Dendritic cell treated with granulocyte-macrophage colony-stimulating factor and Interleukin-4, amounts not matched to agents 40 ng/mL and 50 ng/mL, for 4 days (primary cell): ENCODE data around the gene ZNF790.

ENCODE experiments used
- H3K27ac Mint-ChIP-seq: one replicate; pipeline ENCODE4 v1.8.0; 2022; ENCODE audit warnings: mild to moderate bottlenecking, mixed read lengths
- H3K27me3 Mint-ChIP-seq: one replicate; pipeline ENCODE4 v1.8.0; 2022; ENCODE audit warnings: mild to moderate bottlenecking, mixed read lengths
- H3K36me3 Mint-ChIP-seq: one replicate; pipeline ENCODE4 v1.8.0; 2022; ENCODE audit warnings: low read depth, mixed read lengths
- H3K4me1 Mint-ChIP-seq: one replicate; pipeline ENCODE4 v1.8.0; 2022; ENCODE audit warnings: low read depth, mixed read lengths
- H3K4me3 Mint-ChIP-seq: one replicate; pipeline ENCODE4 v1.8.0; 2022; ENCODE audit warnings: mild to moderate bottlenecking, moderate library complexity, mixed read lengths
- H3K9me3 Mint-ChIP-seq: one replicate; pipeline ENCODE4 v1.8.0; 2022; ENCODE audit warnings: mixed read lengths
- intact Hi-C: fragments of 100-400 bp; cut with micrococcal nuclease; formaldehyde crosslinking; loops from one replicate; pipeline ENCODE4 v1.15.0; 2022

The ZNF790 gene

DNA sequence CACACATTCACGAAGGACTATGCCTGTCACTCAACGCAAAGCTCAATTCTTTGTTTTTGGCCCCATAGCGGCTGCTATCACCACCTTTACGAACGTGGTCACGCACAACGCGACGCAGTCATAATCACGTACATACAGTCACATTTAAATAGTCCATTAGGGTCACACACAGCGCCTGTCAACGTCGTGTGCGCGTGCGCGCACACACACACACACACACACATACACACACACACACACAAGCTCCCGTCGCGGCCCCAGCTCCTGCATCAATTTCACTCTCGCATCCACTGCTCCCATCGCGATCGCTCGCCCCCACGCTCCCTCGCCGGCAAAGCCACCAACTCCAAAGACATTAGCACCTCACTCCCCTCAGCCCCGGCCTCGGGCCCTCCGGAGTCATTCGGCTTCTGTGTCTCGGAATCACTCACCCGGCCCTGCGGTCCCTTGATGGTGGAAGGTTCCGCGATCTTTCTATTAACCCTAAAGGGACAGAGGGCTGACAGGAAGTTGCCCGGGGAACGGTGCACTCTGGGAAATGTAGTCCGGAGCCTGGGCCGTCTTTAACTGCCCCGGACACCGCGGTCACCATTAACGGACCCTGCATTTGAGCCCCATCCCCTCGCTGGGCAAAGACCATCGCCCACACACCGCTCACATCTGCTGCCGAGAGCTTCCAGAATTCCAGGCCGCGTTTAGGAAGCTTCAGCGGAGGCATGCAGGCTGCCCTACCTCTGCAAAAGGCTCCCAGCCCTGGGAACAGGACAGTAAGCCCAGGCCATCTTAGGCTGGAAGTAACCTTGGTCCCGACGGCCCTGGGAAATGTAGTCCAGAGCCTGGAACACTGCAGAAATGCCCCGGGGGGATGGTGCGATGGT, at the start of gene ZNF790:
Gene ZNF790 (minus strand): TSS at position 482 of the 878 bp plus-strand sequence. CDS start 12,768 bp downstream, outside the sequence.
- H3K36me3 Mint-ChIP-seq = peaks cover 63% of the 10 kb centered on the region
- H3K4me1 Mint-ChIP-seq = no peaks in the 10 kb centered on the region
- no peak within 1 kb of the TSS for H3K27ac Mint-ChIP-seq
- H3K4me3 Mint-ChIP-seq = no peak within 1 kb of the TSS
- H3K9me3 Mint-ChIP-seq = peaks cover 49% of the 10 kb centered on the region
- intact Hi-C loops = loop anchor here (1.0 to 5.0 kb wide), 3 partner anchors 12 to 533 kb away; partner anchors contain the start of genes ZNF345, ZNF527, ZNF568 and ZNF829
- H3K27me3 Mint-ChIP-seq = no peaks in the 10 kb centered on the region

DNA sequence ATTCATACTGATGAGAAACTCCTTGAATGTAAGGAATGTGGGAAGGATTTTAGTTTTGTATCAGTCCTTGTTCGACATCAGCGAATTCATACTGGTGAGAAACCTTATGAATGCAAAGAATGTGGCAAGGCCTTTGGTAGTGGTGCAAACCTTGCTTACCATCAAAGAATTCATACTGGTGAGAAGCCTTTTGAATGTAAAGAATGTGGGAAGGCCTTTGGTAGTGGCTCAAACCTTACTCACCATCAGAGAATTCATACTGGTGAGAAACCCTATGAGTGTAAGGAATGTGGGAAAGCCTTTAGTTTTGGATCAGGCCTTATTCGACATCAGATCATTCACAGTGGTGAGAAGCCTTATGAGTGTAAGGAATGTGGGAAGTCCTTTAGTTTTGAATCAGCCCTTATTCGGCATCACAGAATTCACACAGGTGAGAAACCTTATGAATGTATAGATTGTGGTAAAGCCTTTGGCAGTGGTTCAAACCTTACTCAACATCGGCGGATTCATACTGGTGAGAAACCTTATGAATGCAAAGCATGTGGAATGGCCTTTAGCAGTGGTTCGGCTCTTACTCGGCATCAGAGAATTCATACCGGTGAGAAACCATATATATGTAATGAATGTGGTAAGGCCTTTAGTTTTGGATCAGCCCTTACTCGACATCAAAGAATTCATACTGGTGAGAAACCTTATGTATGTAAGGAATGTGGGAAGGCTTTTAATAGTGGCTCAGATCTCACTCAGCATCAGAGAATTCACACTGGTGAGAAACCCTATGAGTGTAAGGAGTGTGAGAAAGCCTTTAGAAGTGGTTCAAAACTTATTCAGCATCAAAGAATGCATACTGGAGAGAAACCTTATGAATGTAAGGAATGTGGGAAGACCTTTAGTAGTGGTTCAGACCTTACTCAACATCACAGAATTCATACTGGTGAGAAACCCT, 39.1 kb upstream of the ZNF790 start:
- Mint-ChIP-seq H3K9me3 (peaks cover 68% of the 10 kb centered on the region), H3K27ac (no peak overlapping the region), H3K4me3 (no peak overlapping the region), H3K4me1 (no peaks in the 10 kb centered on the region), H3K36me3 (peaks cover 63% of the 10 kb centered on the region), H3K27me3 (no peaks in the 10 kb centered on the region)
- intact Hi-C loops = no loop called here

DNA sequence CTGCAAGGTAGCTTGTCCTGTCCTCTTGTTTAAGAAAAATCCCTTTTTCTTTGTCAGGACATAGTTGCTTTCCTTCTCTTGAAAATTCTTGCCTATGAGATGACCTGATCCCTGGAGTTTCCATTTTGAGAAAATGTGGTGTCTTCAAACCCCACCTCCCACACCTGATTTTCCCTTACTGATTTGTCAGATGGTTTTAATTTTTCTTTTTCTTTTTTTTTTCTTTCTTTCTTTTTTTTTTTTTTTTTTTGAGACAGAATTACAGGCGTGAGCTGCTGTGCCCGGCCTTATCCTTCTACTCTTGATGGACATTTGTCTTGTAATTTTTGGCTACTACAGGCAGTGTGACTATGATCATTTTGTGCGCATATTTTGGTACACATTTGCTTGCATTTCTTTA, 13.7 kb upstream of the ZNF790 start:
- H3K27me3 Mint-ChIP-seq = no peaks in the 10 kb centered on the region
- no peak overlapping the region for H3K27ac Mint-ChIP-seq
- peaks cover 49% of the 10 kb centered on the region for H3K9me3 Mint-ChIP-seq
- intact Hi-C loops = loop anchor here (2.0 to 5.0 kb wide), 4 partner anchors 79 to 360 kb away; partner anchors contain the start of genes ZNF420, ZNF567, ZNF585B and ZNF850
- H3K36me3 Mint-ChIP-seq = peaks cover 57% of the 10 kb centered on the region
- peaks cover 6% of the 10 kb centered on the region for H3K4me1 Mint-ChIP-seq
- no peak overlapping the region for H3K4me3 Mint-ChIP-seq

DNA sequence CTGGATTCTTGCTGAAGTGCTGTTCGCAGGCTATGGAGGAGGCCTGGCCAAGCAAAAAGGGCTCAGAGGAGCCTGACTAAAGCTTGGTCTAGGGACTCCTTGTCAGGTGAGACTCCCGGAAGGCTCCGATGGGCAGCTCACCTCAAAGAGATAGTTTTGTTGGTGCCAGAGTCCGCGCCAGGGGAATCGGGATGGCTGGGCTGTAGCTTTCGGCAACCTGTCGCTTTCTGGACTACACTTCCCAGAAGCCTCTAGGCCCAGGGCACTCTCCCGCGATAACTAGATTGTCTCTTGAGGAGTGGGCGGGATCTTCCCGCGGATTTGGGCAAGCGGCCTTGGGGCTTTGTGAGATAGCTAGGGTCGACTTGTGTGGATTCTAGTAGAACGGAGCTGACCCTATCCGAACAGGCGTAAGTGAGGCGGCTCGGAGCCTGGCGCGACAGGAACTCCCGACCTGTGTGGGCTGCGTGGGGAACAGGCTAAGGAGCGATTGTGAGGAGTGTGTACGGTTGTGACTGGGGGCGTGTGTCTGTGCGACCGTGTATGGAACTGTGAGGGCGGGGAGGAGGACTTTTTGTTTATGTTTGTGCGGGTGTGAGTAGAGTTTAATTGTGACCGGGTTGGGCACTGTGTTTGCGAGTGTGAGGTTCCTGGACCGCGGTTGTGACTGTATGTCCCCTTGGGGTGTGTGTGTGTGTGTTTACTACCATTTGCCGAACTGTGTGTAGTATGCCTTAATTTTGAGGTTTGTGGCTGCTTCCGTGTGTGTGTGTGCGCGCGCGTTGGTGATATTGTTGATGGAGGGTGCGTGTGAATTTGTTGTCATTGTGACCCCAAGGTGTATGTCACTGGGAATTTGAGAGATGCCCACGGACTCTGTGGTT, 12.6 kb upstream of the ZNF790 start, which contains the start of gene ZNF345:
Gene ZNF345 (plus strand): TSS at position 318 of the 884 bp plus-strand sequence. CDS start 25,955 bp downstream, outside the sequence.
- H3K4me1 Mint-ChIP-seq = peaks cover 6% of the 10 kb centered on the region
- intact Hi-C loops = loop anchor here (1.0 to 5.0 kb wide), 6 partner anchors 12 to 362 kb away; partner anchors contain the start of genes ZNF420, ZNF567, ZNF568 and ZNF585B
- no peak within 1 kb of the TSS for H3K4me3 Mint-ChIP-seq
- H3K27ac Mint-ChIP-seq = no peak within 1 kb of the TSS
- H3K36me3 Mint-ChIP-seq = peaks cover 54% of the 10 kb centered on the region
- H3K9me3 Mint-ChIP-seq = peaks cover 47% of the 10 kb centered on the region
- no peaks in the 10 kb centered on the region for H3K27me3 Mint-ChIP-seq

DNA sequence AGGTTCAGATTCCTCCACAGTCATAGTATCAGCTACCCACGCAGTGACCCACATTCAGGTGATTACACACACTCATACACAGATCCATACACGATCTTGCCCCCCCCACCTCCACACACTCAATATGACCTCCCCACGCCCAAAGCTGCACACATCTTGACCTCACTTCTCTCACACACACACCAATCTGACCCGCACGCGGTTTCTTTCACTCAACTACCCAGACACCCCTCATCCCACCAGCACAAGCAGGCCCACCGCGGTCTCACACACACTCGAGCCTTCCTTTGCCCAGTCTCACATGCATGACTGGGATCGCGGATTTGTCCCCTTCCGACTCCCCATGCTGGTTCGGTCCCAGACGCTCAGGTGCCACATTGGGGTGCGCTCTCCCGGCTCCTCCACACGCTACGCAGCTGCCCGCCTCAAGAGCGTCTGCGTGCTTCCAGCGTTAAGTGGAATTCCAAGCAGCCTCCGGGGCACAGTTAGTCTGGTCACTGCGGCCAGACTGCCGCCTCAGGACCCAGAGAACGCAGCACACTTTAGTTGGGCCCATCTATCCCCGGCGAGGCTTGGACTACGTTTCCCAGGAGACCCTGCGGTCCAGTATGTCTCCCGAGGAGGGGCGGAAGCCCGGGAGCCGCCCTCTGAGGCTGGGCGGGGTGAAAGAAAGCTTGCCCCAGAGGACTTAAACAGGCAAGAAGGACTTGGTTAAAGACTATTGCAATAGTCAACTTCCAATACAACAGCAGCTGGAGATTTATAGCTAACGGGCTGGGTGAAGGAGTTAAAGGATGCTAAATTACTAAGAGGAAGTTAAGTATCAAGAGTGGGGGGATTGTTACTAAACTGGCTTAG, 11.7 kb upstream of the ZNF790 start:
- Mint-ChIP-seq H3K27ac (no peak overlapping the region), H3K36me3 (peaks cover 53% of the 10 kb centered on the region), H3K9me3 (peaks cover 48% of the 10 kb centered on the region), H3K27me3 (no peaks in the 10 kb centered on the region), H3K4me1 (peaks cover 6% of the 10 kb centered on the region), H3K4me3 (no peak overlapping the region)
- intact Hi-C loops = loop anchor here (1.0 to 5.0 kb wide), 6 partner anchors 12 to 362 kb away; partner anchors contain the start of genes ZNF420, ZNF567, ZNF568 and ZNF585B

DNA sequence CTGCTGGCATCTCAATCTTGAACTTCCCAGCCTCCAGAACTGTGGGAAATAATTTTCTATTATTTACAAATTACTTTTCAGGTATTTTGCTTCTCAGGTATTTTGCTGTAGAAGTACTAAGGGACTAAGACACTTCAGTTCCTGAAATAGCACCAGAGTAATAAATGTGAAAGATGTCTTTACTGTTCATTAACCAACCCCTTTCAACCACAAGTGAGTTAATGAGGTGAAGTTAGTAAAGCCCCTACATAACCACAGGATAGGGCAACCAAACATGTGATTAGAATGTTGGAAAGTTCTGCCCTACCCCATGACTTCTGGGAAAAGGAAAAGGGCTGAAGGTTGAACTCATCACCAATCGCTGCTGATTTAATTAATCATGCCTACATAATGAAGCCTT, 9.8 kb upstream of the ZNF790 start:
- Mint-ChIP-seq H3K27me3 (no peaks in the 10 kb centered on the region), H3K4me3 (no peak overlapping the region), H3K36me3 (peaks cover 51% of the 10 kb centered on the region), H3K4me1 (peaks cover 6% of the 10 kb centered on the region), H3K9me3 (peaks cover 51% of the 10 kb centered on the region), H3K27ac (no peak overlapping the region)
- intact Hi-C loops = no loop called here

DNA sequence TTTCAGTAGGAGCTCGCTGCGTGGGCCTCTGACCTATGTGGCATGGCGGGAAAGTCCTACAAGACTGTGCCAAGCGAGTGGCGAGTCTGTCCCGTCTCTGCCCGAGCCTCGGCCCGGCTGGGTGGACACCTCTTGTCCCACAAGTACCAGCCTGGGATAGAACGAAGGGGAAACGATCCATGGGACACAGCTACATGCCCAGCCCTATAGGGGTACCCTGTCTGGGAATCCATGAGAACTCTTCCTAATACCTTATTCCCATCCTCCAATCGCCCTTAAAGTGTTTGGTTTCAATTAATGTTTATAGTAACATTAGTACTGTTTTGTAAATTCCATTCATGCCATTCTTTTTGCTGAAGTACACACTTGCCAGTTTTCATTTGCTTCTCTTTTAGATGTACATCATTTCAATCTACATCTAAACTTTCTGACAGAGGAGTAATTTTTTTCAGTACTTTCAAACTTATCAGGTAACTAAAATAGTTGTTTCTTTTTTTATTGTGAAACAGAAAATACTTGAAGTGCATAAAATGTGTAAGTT, 667 bp upstream of the ZNF790 start:
- intact Hi-C loops = loop anchor here (1.0 to 5.0 kb wide), 3 partner anchors 11 to 532 kb away; partner anchors contain the start of genes ZNF345, ZNF527, ZNF568 and ZNF829
- H3K36me3 Mint-ChIP-seq = peaks cover 63% of the 10 kb centered on the region
- H3K4me3 Mint-ChIP-seq = no peak overlapping the region
- H3K4me1 Mint-ChIP-seq = no peaks in the 10 kb centered on the region
- H3K9me3 Mint-ChIP-seq = peaks cover 49% of the 10 kb centered on the region
- no peaks in the 10 kb centered on the region for H3K27me3 Mint-ChIP-seq
- no peak overlapping the region for H3K27ac Mint-ChIP-seq

DNA sequence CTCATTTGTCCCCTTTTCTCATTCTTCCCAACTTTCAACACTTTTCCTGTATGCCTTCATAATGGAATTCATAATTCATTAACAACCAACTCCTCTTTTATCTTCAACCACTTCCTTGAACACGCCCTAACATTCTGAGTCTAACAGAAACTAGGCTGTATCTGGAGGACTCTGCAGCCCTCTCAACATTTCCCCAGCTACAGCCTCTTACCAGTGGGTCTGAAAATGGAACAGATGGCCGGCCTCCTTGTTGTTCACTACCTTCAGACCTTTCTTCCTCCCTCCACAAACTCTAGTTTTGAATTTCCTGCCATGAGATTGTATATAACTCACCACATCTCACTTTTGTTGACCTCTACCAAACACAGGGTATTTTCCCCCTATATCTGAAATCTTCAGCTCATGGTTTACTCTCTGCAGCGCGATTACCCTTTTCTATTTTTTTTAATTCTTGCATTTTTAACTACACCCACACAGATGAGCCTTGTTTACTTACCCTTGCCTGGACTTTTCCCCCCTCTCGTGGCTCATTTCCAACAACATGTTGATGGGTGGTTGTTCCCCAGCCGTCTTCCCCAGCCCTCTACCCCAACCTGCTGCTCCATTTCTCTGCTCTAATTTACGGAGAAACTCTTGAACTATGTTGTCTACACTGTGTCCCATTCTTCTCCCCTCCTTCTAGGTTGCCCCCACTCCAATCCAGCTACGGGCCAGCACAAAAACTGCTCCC, 846 bp downstream of the ZNF790 start:
- Mint-ChIP-seq H3K9me3 (peaks cover 52% of the 10 kb centered on the region), H3K36me3 (peaks cover 63% of the 10 kb centered on the region), H3K27me3 (no peaks in the 10 kb centered on the region), H3K4me1 (no peaks in the 10 kb centered on the region), H3K27ac (no peak overlapping the region), H3K4me3 (no peak overlapping the region)
- intact Hi-C loops = loop anchor here (5.0 kb wide), 1 partner anchor 80 kb away; the partner anchor contains the start of genes ZNF568 and ZNF829

DNA sequence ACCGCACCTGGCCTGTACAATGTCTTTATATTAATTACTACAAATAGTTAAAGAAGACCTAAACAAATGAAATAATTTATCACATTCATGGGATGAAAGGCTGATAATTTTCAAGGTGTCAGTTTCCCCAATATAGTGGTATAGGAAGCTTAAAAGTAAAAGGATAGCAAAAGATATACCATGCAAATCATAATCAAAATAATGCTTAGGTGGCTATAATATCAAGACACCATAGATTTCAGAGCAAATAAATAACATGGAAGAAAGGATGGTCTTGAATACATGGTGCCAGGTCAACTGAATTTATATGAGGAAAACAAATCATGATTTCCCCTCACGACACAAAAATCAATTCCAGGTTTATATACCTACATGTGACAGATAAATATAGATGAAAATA, 4.8 kb downstream of the ZNF790 start:
- H3K36me3 Mint-ChIP-seq = peaks cover 73% of the 10 kb centered on the region
- H3K9me3 Mint-ChIP-seq = peaks cover 63% of the 10 kb centered on the region
- H3K27ac Mint-ChIP-seq = no peak overlapping the region
- intact Hi-C loops = no loop called here
- no peaks in the 10 kb centered on the region for H3K4me1 Mint-ChIP-seq
- no peak overlapping the region for H3K4me3 Mint-ChIP-seq
- no peaks in the 10 kb centered on the region for H3K27me3 Mint-ChIP-seq

DNA sequence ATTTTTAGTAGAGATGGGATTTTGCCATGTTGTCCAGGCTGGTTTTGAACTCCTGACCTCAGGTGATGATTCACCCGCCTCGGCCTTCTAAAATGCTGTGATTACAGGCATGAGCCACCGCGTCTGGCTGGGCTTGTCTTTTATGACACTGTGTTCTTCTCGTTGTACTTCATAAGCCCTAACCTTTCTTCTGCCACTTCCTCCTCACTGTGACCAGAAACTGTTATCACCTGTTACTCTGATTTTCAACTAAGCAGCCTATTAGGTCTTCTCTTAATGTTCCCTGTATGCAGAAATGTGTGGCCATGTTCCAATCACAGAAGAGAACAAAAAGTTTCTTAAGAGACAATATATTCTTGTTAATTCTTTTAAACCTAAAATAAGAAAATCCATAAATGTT, 16.4 kb downstream of the ZNF790 start:
- H3K27me3 Mint-ChIP-seq = no peaks in the 10 kb centered on the region
- peaks cover 88% of the 10 kb centered on the region for H3K36me3 Mint-ChIP-seq
- H3K9me3 Mint-ChIP-seq = peaks cover 86% of the 10 kb centered on the region
- intact Hi-C loops = no loop called here
- H3K4me1 Mint-ChIP-seq = no peaks in the 10 kb centered on the region
- no peak overlapping the region for H3K27ac Mint-ChIP-seq
- no peak overlapping the region for H3K4me3 Mint-ChIP-seq

DNA sequence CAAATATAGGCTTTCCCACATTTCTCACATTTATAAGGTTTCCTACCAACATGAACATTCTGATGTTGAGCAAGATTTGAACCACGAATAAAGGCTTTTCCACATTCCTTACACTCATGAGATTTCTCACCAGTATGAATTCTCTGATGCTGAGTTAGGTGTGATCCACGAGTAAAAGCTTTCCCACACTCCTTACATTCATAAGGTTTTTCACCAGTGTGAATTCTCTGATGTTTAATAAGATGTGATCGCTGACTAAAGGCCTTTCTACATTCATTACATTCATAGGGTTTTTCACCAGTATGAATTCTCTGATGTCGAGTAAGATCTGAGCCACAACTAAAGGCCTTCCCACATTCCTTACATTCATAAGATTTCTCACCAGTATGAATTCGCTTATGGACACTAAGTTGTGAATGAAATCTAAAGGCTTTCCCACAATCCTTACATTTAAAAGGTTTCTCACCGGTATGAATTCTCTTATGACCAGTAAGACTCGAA, 19.0 kb downstream of the ZNF790 start:
- Mint-ChIP-seq H3K27ac (no peak overlapping the region), H3K36me3 (peaks cover 87% of the 10 kb centered on the region), H3K9me3 (peaks cover 71% of the 10 kb centered on the region)

More for the DNA sequence above, 19.0 kb downstream of the ZNF790 start:
- Mint-ChIP-seq H3K27me3 (no peaks in the 10 kb centered on the region), H3K4me1 (no peaks in the 10 kb centered on the region), H3K4me3 (no peak overlapping the region)
- intact Hi-C loops = no loop called here
